ENCODE data around the gene OGFR.

DNA sequence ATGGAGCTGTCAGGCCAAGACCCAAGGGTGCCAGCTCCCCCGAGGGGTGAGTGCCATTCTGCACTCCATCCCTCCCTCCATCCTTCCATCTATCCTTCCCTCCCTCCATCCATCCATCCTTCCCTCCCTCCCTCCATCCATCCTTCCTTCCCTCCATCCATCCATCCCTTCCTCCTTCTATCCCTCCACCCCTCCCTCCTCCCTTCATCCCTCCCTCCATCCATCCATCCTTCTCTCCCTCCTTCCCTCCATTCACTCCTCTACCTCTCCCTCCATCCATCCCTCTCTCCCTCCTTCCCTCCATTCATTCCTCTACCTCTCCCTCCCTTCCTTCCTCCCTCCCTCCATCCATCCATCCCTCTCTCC lies 49.7 kb upstream of the OGFR start:
- TF ChIP-seq, protein P1, sequence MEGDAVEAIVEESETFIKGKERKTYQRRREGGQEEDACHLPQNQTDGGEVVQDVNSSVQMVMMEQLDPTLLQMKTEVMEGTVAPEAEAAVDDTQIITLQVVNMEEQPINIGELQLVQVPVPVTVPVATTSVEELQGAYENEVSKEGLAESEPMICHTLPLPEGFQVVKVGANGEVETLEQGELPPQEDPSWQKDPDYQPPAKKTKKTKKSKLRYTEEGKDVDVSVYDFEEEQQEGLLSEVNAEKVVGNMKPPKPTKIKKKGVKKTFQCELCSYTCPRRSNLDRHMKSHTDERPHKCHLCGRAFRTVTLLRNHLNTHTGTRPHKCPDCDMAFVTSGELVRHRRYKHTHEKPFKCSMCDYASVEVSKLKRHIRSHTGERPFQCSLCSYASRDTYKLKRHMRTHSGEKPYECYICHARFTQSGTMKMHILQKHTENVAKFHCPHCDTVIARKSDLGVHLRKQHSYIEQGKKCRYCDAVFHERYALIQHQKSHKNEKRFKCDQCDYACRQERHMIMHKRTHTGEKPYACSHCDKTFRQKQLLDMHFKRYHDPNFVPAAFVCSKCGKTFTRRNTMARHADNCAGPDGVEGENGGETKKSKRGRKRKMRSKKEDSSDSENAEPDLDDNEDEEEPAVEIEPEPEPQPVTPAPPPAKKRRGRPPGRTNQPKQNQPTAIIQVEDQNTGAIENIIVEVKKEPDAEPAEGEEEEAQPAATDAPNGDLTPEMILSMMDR (conservative IDR thresholded peaks at IDR 0.05; ENCODE audit: low read depth, low read length), result no peak
- no peak for TF ChIP-seq EZH2 (IDR thresholded peaks at IDR 0.05; ENCODE audit: borderline replicate concordance, low read depth, low read length, poor library complexity, severe bottlenecking)
